H1 (cell line): ENCODE measurements around the gene NXPH1. TPM values are rescaled to one million over a fixed set of nuclear protein-coding genes. Genes with fewer than 3 reads are reported as not detected.

Source experiments
- CTCF ChIA-PET: fragments of 300-600 bp; sonication (Branson Sonifier 250); formaldehyde crosslinking; loops from one replicate; lab custom pipeline; 2021; ENCODE audit not compliant: partially characterized antibody; lab: Charles Lee
- POLR2A ChIA-PET: fragments of 300-600 bp; sonication (Branson Sonifier 250); formaldehyde crosslinking; loops from one replicate; lab custom pipeline; 2021; ENCODE audit warnings: inconsistent platforms; ENCODE audit not compliant: partially characterized antibody; lab: Charles Lee
- DNase-seq, 2 experiments: peaks; one replicate each; pipeline versions ENCODE4 v3.0.0 to v3.0.0-alpha.2; 2010 to 2022; ENCODE audit warnings: low spot score in 2 of 2, low read depth in 1 of 2, mixed read lengths in 1 of 2
- FAIRE-seq: peaks from 2 replicates; lab custom pipeline; 2011; peaks lifted over from hg19 to GRCh38; lab: Jason Lieb, UNC
- H2AFZ ChIP-seq: 2 replicates; pipeline ENCODE4 v1.8.1; 2012; ENCODE audit warnings: low read length, inconsistent platforms
- H2AK5ac ChIP-seq: 2 replicates; pipeline ENCODE4 v1.6.1; 2013; ENCODE audit warnings: low read depth, low read length
- H2BK120ac ChIP-seq: replicated peaks from 2 replicates; pipeline ENCODE3; 2013; ENCODE audit warnings: low read depth, low read length, inconsistent platforms
- H2BK12ac ChIP-seq: 2 replicates; pipeline ENCODE4 v1.6.1; 2013; ENCODE audit warnings: low read depth, low read length
- H2BK15ac ChIP-seq: 2 replicates; pipeline ENCODE4 v1.6.1; 2013; ENCODE audit warnings: low read length
- H2BK20ac ChIP-seq: 2 replicates; pipeline ENCODE4 v1.6.1; 2013; ENCODE audit warnings: low read length
- H2BK5ac ChIP-seq: 2 replicates; pipeline ENCODE4 v1.6.1; 2013; ENCODE audit warnings: low read depth, low read length
- H3K14ac ChIP-seq: 2 replicates; pipeline ENCODE4 v1.6.1; 2013; ENCODE audit warnings: inconsistent platforms; ENCODE audit not compliant: insufficient read length
- H3K18ac ChIP-seq: 2 replicates; pipeline ENCODE4 v1.6.1; 2013; ENCODE audit warnings: low read length; ENCODE audit errors: extremely low read depth
- H3K23ac ChIP-seq: 2 replicates; pipeline ENCODE4 v1.6.1; 2013; ENCODE audit warnings: inconsistent platforms; ENCODE audit not compliant: insufficient read length
- H3K23me2 ChIP-seq: 2 replicates; pipeline ENCODE4 v1.6.1; 2013; ENCODE audit warnings: low read depth, low read length
- H3K27ac ChIP-seq: 2 replicates; pipeline ENCODE4 v1.6.1; 2011; ENCODE audit warnings: low read depth, low read length, inconsistent platforms
- H3K27me3 ChIP-seq, 4 experiments: replicated peaks in 1 of 4; 1 replicate in 1 of 4; 2 replicates in 3 of 4; pipeline versions ENCODE4 v1.6.1 to v1.8.1; 2011 to 2013; ENCODE audit warnings: low read length in 3 of 4, mild to moderate bottlenecking in 3 of 4, inconsistent platforms in 2 of 4, mixed read lengths in 2 of 4, moderate library complexity in 1 of 4; ENCODE audit not compliant: control insufficient read depth in 3 of 4, insufficient read depth in 3 of 4; ENCODE audit errors: extremely low read depth in 1 of 4
- H3K36me3 ChIP-seq, 4 experiments: 2 replicates each; pipeline versions ENCODE4 v1.6.1 to v1.8.1; 2011 to 2013; ENCODE audit warnings: mild to moderate bottlenecking in 4 of 4, low read length in 3 of 4, moderate library complexity in 2 of 4, control low read depth in 1 of 4, inconsistent platforms in 1 of 4; ENCODE audit not compliant: insufficient read depth in 4 of 4, control insufficient read depth in 2 of 4
- H3K4ac ChIP-seq: replicated peaks from 2 replicates; pipeline ENCODE3; 2013; ENCODE audit warnings: low read length, low read depth, mixed read lengths, inconsistent platforms; ENCODE audit not compliant: insufficient read length
- H3K4me1 ChIP-seq, 4 experiments: replicated peaks in 1 of 4; 1 replicate in 1 of 4; 2 replicates in 3 of 4; pipeline versions ENCODE4 v1.6.1 to v1.8.1; 2011 to 2013; ENCODE audit warnings: low read length in 3 of 4, inconsistent platforms in 2 of 4, mixed read lengths in 1 of 4; ENCODE audit not compliant: insufficient read depth in 4 of 4, control insufficient read depth in 3 of 4
- H3K4me2 ChIP-seq, 2 experiments: 2 replicates each; pipeline versions ENCODE4 v1.6.1 to v1.8.1; 2011 to 2013; ENCODE audit warnings: low read depth in 2 of 2, low read length in 2 of 2, control low read depth in 1 of 2, inconsistent platforms in 1 of 2, mild to moderate bottlenecking in 1 of 2; ENCODE audit not compliant: insufficient read depth in 1 of 2
- H3K4me3 ChIP-seq, 4 experiments: fragments of 200-600, 300-600 bp in 1 of 4; sonication (generic), shearing (Covaris generic), sonication (Bioruptor Twin) in 1 of 4; 2 replicates each; pipeline versions ENCODE4 v1.5.1 to v1.8.1; 2011 to 2016; ENCODE audit warnings: low read length in 4 of 4, low read depth in 3 of 4, control low read depth in 2 of 4, inconsistent platforms in 2 of 4, mild to moderate bottlenecking in 2 of 4, mixed read lengths in 1 of 4, moderate library complexity in 1 of 4; ENCODE audit not compliant: insufficient read depth in 2 of 4; ENCODE audit errors: extremely low read depth in 1 of 4
- H3K56ac ChIP-seq: replicated peaks from 2 replicates; pipeline ENCODE3; 2013; ENCODE audit warnings: low read depth, mild to moderate bottlenecking, mixed read lengths, low read length, inconsistent platforms; ENCODE audit not compliant: insufficient read length
- H3K79me1 ChIP-seq: 2 replicates; pipeline ENCODE4 v1.6.1; 2013; ENCODE audit warnings: low read depth, low read length, control low read depth
- H3K79me2 ChIP-seq, 2 experiments: 2 replicates each; pipeline versions ENCODE4 v1.6.1 to v1.8.1; 2012 to 2013; ENCODE audit warnings: low read length in 2 of 2, mild to moderate bottlenecking in 2 of 2, inconsistent platforms in 1 of 2; ENCODE audit not compliant: insufficient read depth in 2 of 2, control insufficient read depth in 1 of 2
- H3K9ac ChIP-seq, 4 experiments: replicated peaks in 1 of 4; 1 replicate in 1 of 4; 2 replicates in 3 of 4; pipeline versions ENCODE4 v1.6.1 to v1.8.1; 2011 to 2013; ENCODE audit warnings: low read depth in 3 of 4, low read length in 3 of 4, control low read depth in 2 of 4, mild to moderate bottlenecking in 2 of 4, moderate library complexity in 2 of 4, inconsistent platforms in 1 of 4; ENCODE audit errors: extremely low read depth in 1 of 4
- H3K9me3 ChIP-seq, 2 experiments: 2 replicates each; pipeline versions ENCODE4 v1.6.1 to v1.8.1; 2012 to 2013; ENCODE audit warnings: mild to moderate bottlenecking in 2 of 2, moderate library complexity in 2 of 2, control low read depth in 1 of 2, inconsistent platforms in 1 of 2, low read depth in 1 of 2, low read length in 1 of 2, mixed read lengths in 1 of 2; ENCODE audit not compliant: insufficient read depth in 2 of 2
- H4K20me1 ChIP-seq, 2 experiments: replicated peaks in 1 of 2; 2 replicates each; pipeline versions ENCODE3 to v1.8.1; 2011 to 2013; ENCODE audit warnings: inconsistent platforms in 2 of 2, low read length in 2 of 2, mild to moderate bottlenecking in 1 of 2; ENCODE audit not compliant: insufficient read depth in 2 of 2, control insufficient read depth in 1 of 2
- H4K5ac ChIP-seq: 2 replicates; pipeline ENCODE4 v1.6.1; 2013; ENCODE audit warnings: low read length, low read depth, mixed read lengths, inconsistent platforms; ENCODE audit not compliant: insufficient read length
- H4K8ac ChIP-seq: 2 replicates; pipeline ENCODE4 v1.8.0; 2013; ENCODE audit warnings: mild to moderate bottlenecking, moderate library complexity, low read length, inconsistent platforms; ENCODE audit not compliant: insufficient read depth; ENCODE audit errors: extremely low read depth
- H4K91ac ChIP-seq: replicated peaks from 2 replicates; pipeline ENCODE3; 2013; ENCODE audit warnings: low read length, mixed read lengths, inconsistent platforms; ENCODE audit not compliant: insufficient read length
- CREB1 ChIP-seq: IDR thresholded peaks from 2 replicates; pipeline ENCODE4 v1.6.1; 2012; ENCODE audit warnings: inconsistent platforms
- CTBP2 ChIP-seq: IDR thresholded peaks from 2 replicates; pipeline ENCODE4 v1.7.0; 2011; ENCODE audit warnings: borderline replicate concordance, mild to moderate bottlenecking, moderate library complexity, mixed read lengths, low read length; ENCODE audit not compliant: insufficient read depth, insufficient read length
- EGR1 ChIP-seq: IDR thresholded peaks from 2 replicates; pipeline ENCODE4 v1.6.1; 2011; ENCODE audit warnings: low read depth, low read length, borderline replicate concordance
- GTF2F1 ChIP-seq: IDR thresholded peaks from 2 replicates; pipeline ENCODE4 v1.6.1; 2012; ENCODE audit warnings: low read depth, low read length, improper control_type of control experiment, borderline replicate concordance
- HDAC6 ChIP-seq: IDR thresholded peaks from one replicate; pipeline ENCODE4 v1.7.1; 2012; ENCODE audit warnings: low read depth, mild to moderate bottlenecking, inconsistent platforms, low read length, moderate library complexity
- TAF1 ChIP-seq: IDR thresholded peaks from 2 replicates; pipeline ENCODE4 v1.6.1; 2011; ENCODE audit warnings: mild to moderate bottlenecking, low read depth, low read length
- TEAD4 ChIP-seq: IDR thresholded peaks from 2 replicates; pipeline ENCODE4 v1.6.1; 2012; ENCODE audit warnings: low read depth, low read length, inconsistent platforms, mixed read lengths
- WGBS, 2 experiments: shearing (Covaris generic) in 1 of 2; methylation state at CpG; one replicate each; pipeline versions ENCODE4 v1.1.6 to v1.1.7; 2013 to 2015; ENCODE audit warnings: low lambda C conversion rate in 2 of 2, mixed read lengths in 2 of 2, inconsistent platforms in 1 of 2, low coverage in 1 of 2, missing lambda C conversion rate in 1 of 2; ENCODE audit not compliant: insufficient replicate concordance in 2 of 2, insufficient coverage in 1 of 2, insufficient read length in 1 of 2; ENCODE audit errors: extremely low coverage in 1 of 2, missing lambda C conversion rate in 1 of 2; 5-methylcytosine and 5-hydroxymethylcytosine counted together
- polyA plus RNA-seq, 7 experiments: library from polyadenylated mRNA; depleted of rRNA in 3 of 7; stranded (reverse) in 5 of 7; unstranded in 2 of 7; fragments of >200 nt in 5 of 7; fragments of 200-250 nt in 2 of 7; gene quantifications; 1 replicate in 5 of 7; 2 replicates in 1 of 7; 4 replicates in 1 of 7; pipeline versions ENCODE4 v1.2.1 to v1.2.3, GENCODE V29; 2011 to 2013; ENCODE audit warnings: missing spikeins in 2 of 7, mixed read lengths in 2 of 7
- total RNA-seq: library from RNA; stranded (reverse); fragmentation: NEBNext Ultra II Directional; extraction: Animal tissue kit (Norgen Biotek cat#: 25700); gene quantifications from 2 replicates; pipeline ENCODE4 v1.2.1, GENCODE V29; 2021

Gene NXPH1
- total and polyA plus RNA-seq, 2 of the 8 experiments (the other 6 are each of a cell fraction or from before 2014, with no cell fraction given): 0.14 to 1.0 TPM

DNA sequence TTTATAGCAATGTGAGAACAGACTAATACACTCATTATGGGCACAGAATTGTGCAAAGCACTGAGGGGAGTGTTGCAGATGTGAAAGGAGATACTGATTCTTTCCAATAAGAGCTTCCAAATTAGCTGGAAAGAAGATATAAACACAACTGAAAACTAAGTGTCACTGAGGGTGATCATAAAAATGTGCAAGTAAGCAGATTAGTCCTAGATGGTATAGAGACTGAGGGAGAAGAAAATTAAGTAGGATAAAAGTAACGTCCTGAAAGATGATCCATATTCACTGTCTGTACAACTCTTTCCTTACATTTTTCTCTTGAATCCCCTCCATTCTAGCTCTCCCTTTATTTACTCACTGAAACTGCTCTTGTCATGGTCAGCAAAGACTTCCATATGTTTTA is 11.2 kb upstream of the NXPH1 start:
- no peak overlapping the region for H3K4ac ChIP-seq
- H2BK15ac ChIP-seq: no peak overlapping the region
- no peak overlapping the region for H2BK5ac ChIP-seq
- CTCF ChIA-PET: interaction anchor here (0.6 to 2.6 kb wide), 3 partner anchors 14 to 112 kb away, joined by 3 to 8 read pairs (median 3); no protein-coding TSS in a partner anchor
- H3K79me1 ChIP-seq: no peaks in the 10 kb centered on the region
- H3K9me3 ChIP-seq: no peaks in the 10 kb centered on the region
- H2BK12ac ChIP-seq: no peak overlapping the region
- H3K27ac ChIP-seq: no peak overlapping the region
- H3K14ac ChIP-seq: no peak overlapping the region
- H3K23ac ChIP-seq: no peak overlapping the region
- H4K8ac ChIP-seq: no peak overlapping the region
- no peaks in the 10 kb centered on the region for H3K79me2 ChIP-seq
- no peak overlapping the region for H3K18ac ChIP-seq
- WGBS, 2 experiments: 88% methylated on average over 1 of the region's 1 CpG; no CpG with 5 or more reads in 1 of the 2 experiments
- POLR2A ChIA-PET: no interaction called here
- no peak overlapping the region for H3K4me2 ChIP-seq
- no peaks in the 10 kb centered on the region for H3K36me3 ChIP-seq
- H3K4me1 ChIP-seq: no peaks in the 10 kb centered on the region
- no peak overlapping the region for H3K56ac ChIP-seq
- TF ChIP-seq EGR1 (no peak), HDAC6 (no peak), CREB1 (no peak), TEAD4 (no peak), TAF1 (no peak), GTF2F1 (no peak), CTBP2 (no peak)
- H4K91ac ChIP-seq: no peak overlapping the region
- H2BK120ac ChIP-seq: no peak overlapping the region
- H3K23me2 ChIP-seq: no peaks in the 10 kb centered on the region; the same call in 1 of the 2 replicates
- no peaks in the 10 kb centered on the region for H3K27me3 ChIP-seq
- no peak for FAIRE-seq
- no peak overlapping the region for H4K5ac ChIP-seq
- H3K4me3 ChIP-seq: no peak overlapping the region
- H2BK20ac ChIP-seq: no peak overlapping the region
- H2AK5ac ChIP-seq: no peak overlapping the region
- no peaks in the 10 kb centered on the region for H4K20me1 ChIP-seq
- no peak overlapping the region for H2AFZ ChIP-seq
- DNase-seq: no peak
- H3K9ac ChIP-seq: no peak overlapping the region
